K562 (cell line): ENCODE measurements around the gene PDE1A. TPM values are rescaled to one million over a fixed set of nuclear protein-coding genes. Genes with fewer than 3 reads are reported as not detected.

Experiments
- ATAC-seq: fragments of 200-7000 bp; cut with Tn5 transposase; 3 replicates; pipeline ENCODE4 v1.9.1; 2020; ENCODE audit warnings: moderate library complexity
- BruUV-seq: library from RNA; stranded (reverse); fragments of 400-500 nt; replicated peaks from 2 replicates; lab custom pipeline; 2021; lab: Mats Ljungman, UMichigan
- CTCF ChIA-PET: fragments of 300-600 bp; formaldehyde crosslinking; extraction: SDS; loops from one replicate; lab custom pipeline; 2021; ENCODE audit warnings: low intra/inter-chr PET ratio; lab: Yijun Ruan, JAX
- POLR2A ChIA-PET: fragments of 300-600, 350-650 bp; sonication (Branson Sonifier 250); formaldehyde crosslinking; extraction: SDS; loops from one replicate; lab custom pipeline; 2021; ENCODE audit warnings: antibody characterized with exemption, inconsistent platforms; lab: Yijun Ruan, JAX
- DNase-seq, 4 experiments: peaks; one replicate each; pipeline versions ENCODE4 v3.0.0 to v3.0.0-alpha.2; 2011 to 2018; ENCODE audit warnings: low spot score in 3 of 4, mixed read lengths in 3 of 4; ENCODE audit errors: extremely low read depth in 1 of 4
- FAIRE-seq: peaks from 2 replicates; lab custom pipeline; 2011; peaks lifted over from hg19 to GRCh38; lab: Jason Lieb, UNC
- H2AFZ ChIP-seq: 2 replicates; pipeline ENCODE4 v1.6.0; 2011; ENCODE audit warnings: low read depth, low read length, control low read depth, inconsistent platforms
- H3K27ac ChIP-seq: fragments of 200-600 bp; 3 replicates; pipeline ENCODE4 v1.8.0; 2011; ENCODE audit warnings: low read depth, mild to moderate bottlenecking, control low read depth, inconsistent platforms, low read length, moderate library complexity, mixed read lengths; ENCODE audit errors: extremely low read depth
- H3K27me3 ChIP-seq, 2 experiments: fragments of 300-600 bp in 1 of 2; 2 replicates in 1 of 2; 3 replicates in 1 of 2; pipeline versions ENCODE4 v1.6.0 to v1.8.0; 2011; ENCODE audit warnings: inconsistent platforms in 2 of 2, low read length in 2 of 2, mild to moderate bottlenecking in 1 of 2, mixed read lengths in 1 of 2, moderate library complexity in 1 of 2; ENCODE audit not compliant: control insufficient read depth in 2 of 2, insufficient read depth in 2 of 2
- H3K36me3 ChIP-seq: fragments of 300-600 bp; 3 replicates; pipeline ENCODE4 v1.8.0; 2011; ENCODE audit warnings: mild to moderate bottlenecking, low read length, inconsistent platforms; ENCODE audit not compliant: control insufficient read depth, insufficient read depth
- H3K4me1 ChIP-seq, 2 experiments: fragments of 200-600 bp in 1 of 2; replicated peaks in 1 of 2; 2 replicates in 1 of 2; 3 replicates in 1 of 2; pipeline versions ENCODE4 v1.5.1 to v1.8.0; 2011; ENCODE audit warnings: inconsistent platforms in 2 of 2, low read length in 2 of 2, mild to moderate bottlenecking in 1 of 2, mixed read lengths in 1 of 2, moderate library complexity in 1 of 2; ENCODE audit not compliant: control insufficient read depth in 2 of 2, insufficient read depth in 2 of 2
- H3K4me2 ChIP-seq: 2 replicates; pipeline ENCODE4 v1.6.1; 2011; ENCODE audit warnings: low read length, control low read depth, inconsistent platforms, mixed read lengths; ENCODE audit not compliant: insufficient read depth
- H3K4me3 ChIP-seq: fragments of 200-600 bp; sonication (generic), shearing (Covaris generic); 2 replicates; pipeline ENCODE4 v1.5.1; 2016; ENCODE audit warnings: control low read depth, inconsistent platforms
- H3K79me2 ChIP-seq: fragments of 200-600 bp; 3 replicates; pipeline ENCODE4 v1.8.0; 2011; ENCODE audit warnings: low read length, inconsistent platforms; ENCODE audit not compliant: control insufficient read depth, insufficient read depth
- H3K9ac ChIP-seq, 2 experiments: 2 replicates each; pipeline versions ENCODE4 v1.6.0 to v1.6.1; 2011; ENCODE audit warnings: low read depth in 2 of 2, low read length in 2 of 2, control low read depth in 1 of 2, inconsistent platforms in 1 of 2, mild to moderate bottlenecking in 1 of 2, mixed read lengths in 1 of 2; ENCODE audit not compliant: insufficient read depth in 1 of 2
- H3K9me1 ChIP-seq: one replicate; pipeline ENCODE4 v1.6.0; 2011; ENCODE audit warnings: inconsistent platforms, mild to moderate bottlenecking, low read length, moderate library complexity; ENCODE audit not compliant: control insufficient read depth, insufficient read depth
- H3K9me3 ChIP-seq: replicated peaks from 2 replicates; pipeline ENCODE4 v1.5.1; 2011; ENCODE audit warnings: low read depth, low read length, inconsistent platforms; ENCODE audit not compliant: control insufficient read depth, insufficient read depth
- H4K20me1 ChIP-seq: replicated peaks from 2 replicates; pipeline ENCODE4 v1.6.1; 2011; ENCODE audit warnings: low read length, inconsistent platforms, mixed read lengths; ENCODE audit not compliant: control insufficient read depth, insufficient read depth
- MTA2 ChIP-seq: fragments of 450-650 bp; IDR thresholded peaks from 2 replicates; pipeline ENCODE4 v1.6.1; 2016; ENCODE audit warnings: low read depth
- TGIF2 ChIP-seq: sonication (generic); formaldehyde crosslinking; IDR thresholded peaks from 2 replicates; pipeline ENCODE4 v1.8.1; 2022; ENCODE audit warnings: mild to moderate bottlenecking, missing genetic modification reagents, moderate library complexity
- ZC3H11A ChIP-seq: IDR thresholded peaks from 2 replicates; pipeline ENCODE4 v1.6.1; 2012; ENCODE audit warnings: low read depth, low read length, improper control_type of control experiment
- ZNF57 ChIP-seq: fragments of 450-650 bp; formaldehyde crosslinking; IDR thresholded peaks from 2 replicates; pipeline ENCODE4 v1.4.0; 2020; ENCODE audit warnings: mild to moderate bottlenecking, moderate library complexity
- whole genome bisulfite sequencing: fragments of 100-300 bp; shearing (Covaris generic); methylation state at CpG from one replicate; pipeline ENCODE4 v1.1.6; 2016; ENCODE audit warnings: low coverage, mixed read lengths; ENCODE audit not compliant: insufficient coverage; ENCODE audit errors: missing lambda C conversion rate; 5-methylcytosine and 5-hydroxymethylcytosine counted together
- in situ Hi-C: fragments of 300-500 bp; cut with MboI; formaldehyde crosslinking; loops from 4 replicates; pipeline ENCODE4 v1.15.0; 2018; ENCODE audit warnings: inconsistent platforms, mixed read lengths
- intact Hi-C: fragments of 100-400 bp; cut with micrococcal nuclease; formaldehyde crosslinking; loops from 2 replicates; pipeline ENCODE4 v1.14.2; 2022
- polyA plus RNA-seq, 8 experiments: library from polyadenylated mRNA; depleted of rRNA in 4 of 8; stranded (reverse) in 5 of 8; unstranded in 3 of 8; fragments of >200 nt; fragmentation: Nextera tagmentation in 2 of 8; fragmentation: Illumina TruSeq in 1 of 8; extraction: Ambion mirVana in 2 of 8; extraction: Trizol in 1 of 8; gene quantifications; 2 replicates each; pipeline versions ENCODE4 v1.2.1 to v1.2.3, GENCODE V29; 2011 to 2014; ENCODE audit warnings: inconsistent platforms in 1 of 8, missing spikeins in 1 of 8
- total RNA-seq, 7 experiments: library from RNA; depleted of rRNA in 6 of 7; stranded (reverse); fragments of >200 nt in 6 of 7; fragmentation: Illumina TruSeq in 2 of 7; extraction: Trizol in 2 of 7; gene quantifications; 2 replicates each; pipeline versions ENCODE4 v1.2.1 to v1.2.3, GENCODE V29; 2011 to 2021; ENCODE audit warnings: low replicate concordance in 1 of 7
- TF ChIP-seq, protein P1 (sequence below): fragments of 450-650 bp; IDR thresholded peaks from 2 replicates; pipeline ENCODE4 v1.6.1; 2016; ENCODE audit warnings: borderline replicate concordance

Gene PDE1A
- total and polyA plus RNA-seq, 9 of the 15 experiments (the other 6 are each of a cell fraction or from before 2014, with no cell fraction given): 0.14 to 0.91 (median 0.32) TPM

DNA sequence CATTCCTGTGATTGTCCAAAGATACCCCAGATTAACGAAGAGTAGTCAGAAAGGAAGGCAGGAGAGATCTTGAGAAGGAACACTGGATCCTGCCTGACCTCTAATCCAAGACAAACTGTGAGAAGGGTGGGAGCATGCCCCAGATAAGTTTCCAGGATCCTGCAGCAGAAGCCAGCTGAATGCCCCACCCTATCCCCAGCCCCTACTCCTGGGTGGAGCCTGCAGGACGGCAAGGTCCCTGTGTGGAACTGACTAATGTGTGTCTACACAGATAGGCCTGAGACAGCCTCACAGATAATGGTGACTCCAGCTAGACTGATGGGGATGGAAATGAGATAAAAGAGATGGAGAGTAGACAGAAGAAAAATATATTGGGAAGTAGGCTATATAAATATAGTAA, 174.3 kb downstream of the PDE1A start:
- no peak for DNase-seq
- Histone ChIP-seq H3K4me3 (no peak overlapping the region), H3K79me2 (no peaks in the 10 kb centered on the region), H3K9me3 (no peaks in the 10 kb centered on the region; the same call in 1 of the 2 replicates), H3K9me1 (no peaks in the 10 kb centered on the region), H3K27ac (no peak overlapping the region), H4K20me1 (no peaks in the 10 kb centered on the region), H2AFZ (no peak overlapping the region), H3K36me3 (no peaks in the 10 kb centered on the region), H3K9ac (no peak overlapping the region), H3K4me2 (no peak overlapping the region), H3K4me1 (no peaks in the 10 kb centered on the region), H3K27me3 (no peaks in the 10 kb centered on the region)
- in situ Hi-C loops: no loop called here
- intact Hi-C loops: no loop called here
- 0% methylated on average over 2 of the region's 2 CpGs for WGBS
- ChIA-PET CTCF (no interaction called here), POLR2A (no interaction called here)
- TF ChIP-seq TGIF2 (CRISPR knock-in tag): no peak
- TF ChIP-seq, protein P1, sequence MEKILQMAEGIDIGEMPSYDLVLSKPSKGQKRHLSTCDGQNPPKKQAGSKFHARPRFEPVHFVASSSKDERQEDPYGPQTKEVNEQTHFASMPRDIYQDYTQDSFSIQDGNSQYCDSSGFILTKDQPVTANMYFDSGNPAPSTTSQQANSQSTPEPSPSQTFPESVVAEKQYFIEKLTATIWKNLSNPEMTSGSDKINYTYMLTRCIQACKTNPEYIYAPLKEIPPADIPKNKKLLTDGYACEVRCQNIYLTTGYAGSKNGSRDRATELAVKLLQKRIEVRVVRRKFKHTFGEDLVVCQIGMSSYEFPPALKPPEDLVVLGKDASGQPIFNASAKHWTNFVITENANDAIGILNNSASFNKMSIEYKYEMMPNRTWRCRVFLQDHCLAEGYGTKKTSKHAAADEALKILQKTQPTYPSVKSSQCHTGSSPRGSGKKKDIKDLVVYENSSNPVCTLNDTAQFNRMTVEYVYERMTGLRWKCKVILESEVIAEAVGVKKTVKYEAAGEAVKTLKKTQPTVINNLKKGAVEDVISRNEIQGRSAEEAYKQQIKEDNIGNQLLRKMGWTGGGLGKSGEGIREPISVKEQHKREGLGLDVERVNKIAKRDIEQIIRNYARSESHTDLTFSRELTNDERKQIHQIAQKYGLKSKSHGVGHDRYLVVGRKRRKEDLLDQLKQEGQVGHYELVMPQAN: no peak
- no peak for TF ChIP-seq ZC3H11A
- TF ChIP-seq ZNF57 (CRISPR knock-in tag): no peak
- no peak for TF ChIP-seq MTA2
- no peak for ATAC-seq
- FAIRE-seq: no peak
- BruUV-seq: no TSS peak
